Hepatocyte (in vitro differentiated cells): ENCODE measurements around the gene DPP10. TPM values are rescaled to one million over a fixed set of nuclear protein-coding genes. Genes with fewer than 3 reads are reported as not detected.

Experiments used
- DNase-seq: peaks from one replicate; pipeline ENCODE4 v3.0.0-alpha.2; 2016; ENCODE audit warnings: low spot score
- H2AFZ ChIP-seq: fragments of 200-600 bp; sonication (generic); 2 replicates; pipeline ENCODE4 v1.6.0; 2016; ENCODE audit warnings: antibody characterized with exemption, mild to moderate bottlenecking
- H3K27ac ChIP-seq: fragments of 200-600 bp; sonication (generic); 2 replicates; pipeline ENCODE4 v1.5.1; 2016; ENCODE audit warnings: mild to moderate bottlenecking
- H3K27me3 ChIP-seq: fragments of 200-600 bp; sonication (generic); 2 replicates; pipeline ENCODE4 v1.6.1; 2016
- H3K36me3 ChIP-seq: fragments of 200-600 bp; sonication (generic); replicated peaks from 2 replicates; pipeline ENCODE4 v1.5.1; 2016; ENCODE audit warnings: low read depth; ENCODE audit not compliant: insufficient read depth
- H3K4me1 ChIP-seq: fragments of 200-600 bp; sonication (generic); 2 replicates; pipeline ENCODE4 v1.5.1; 2016; ENCODE audit warnings: mild to moderate bottlenecking, moderate library complexity; ENCODE audit not compliant: insufficient read depth
- H3K4me2 ChIP-seq: fragments of 200-600 bp; sonication (generic); 2 replicates; pipeline ENCODE4 v1.6.0; 2016
- H3K4me3 ChIP-seq: fragments of 200-600 bp; sonication (generic); 2 replicates; pipeline ENCODE4 v1.5.1; 2016; ENCODE audit warnings: mild to moderate bottlenecking
- H3K79me2 ChIP-seq: fragments of 200-600 bp; sonication (generic); 2 replicates; pipeline ENCODE4 v1.6.0; 2017; ENCODE audit warnings: mild to moderate bottlenecking
- H3K9me2 ChIP-seq: fragments of 200-600 bp; sonication (generic); replicated peaks from 2 replicates; pipeline ENCODE4 v1.6.0; 2017; ENCODE audit warnings: mild to moderate bottlenecking; ENCODE audit not compliant: insufficient read depth
- H3K9me3 ChIP-seq: fragments of 200-600 bp; sonication (generic); 2 replicates; pipeline ENCODE4 v1.5.1; 2016; ENCODE audit warnings: low read depth, mild to moderate bottlenecking
- H4K20me1 ChIP-seq: fragments of 200-600 bp; sonication (generic); 2 replicates; pipeline ENCODE4 v1.6.0; 2016; ENCODE audit warnings: mild to moderate bottlenecking; ENCODE audit not compliant: insufficient read depth, poor library complexity, severe bottlenecking
- CTCF ChIP-seq: fragments of 200-600 bp; sonication (generic); IDR thresholded peaks from 2 replicates; pipeline ENCODE4 v1.5.1; 2016; ENCODE audit warnings: antibody characterized with exemption, mild to moderate bottlenecking; ENCODE audit not compliant: poor library complexity
- EZH2 ChIP-seq: fragments of 200-600 bp; sonication (generic); IDR thresholded peaks from 2 replicates; pipeline ENCODE4 v1.6.1; 2016; ENCODE audit warnings: antibody characterized with exemption, mild to moderate bottlenecking, borderline replicate concordance
- EZH2phosphoT487 ChIP-seq: fragments of 200-600 bp; sonication (generic); IDR thresholded peaks from one replicate; pipeline ENCODE4 v1.6.1; 2018; ENCODE audit warnings: antibody characterized with exemption, mild to moderate bottlenecking, low read depth, moderate library complexity; ENCODE audit not compliant: unreplicated experiment, severe bottlenecking
- WGBS: methylation state at CpG from one replicate; pipeline ENCODE4 v1.1.6; 2016; ENCODE audit warnings: low lambda C conversion rate; ENCODE audit errors: missing lambda C conversion rate; 5-methylcytosine and 5-hydroxymethylcytosine counted together
- polyA plus RNA-seq: library from polyadenylated mRNA; unstranded; fragments of >200 nt; fragmentation: Nextera tagmentation; extraction: Ambion mirVana; gene quantifications from 2 replicates; pipeline ENCODE4 v1.2.1, GENCODE V29; 2016
- total RNA-seq: library from RNA; depleted of rRNA; stranded (reverse); fragments of >200 nt; gene quantifications from 2 replicates; pipeline ENCODE4 v1.2.3, GENCODE V29; 2014

Gene DPP10
- total and polyA plus RNA-seq, 2 experiments from 2014 or later, result 5.0 to 15.7 TPM

- no peak overlapping the region for H3K27ac ChIP-seq
- H3K4me1 ChIP-seq, result no peaks in the 10 kb centered on the region
- H3K4me2 ChIP-seq, result no peak overlapping the region
- no peaks in the 10 kb centered on the region for H3K79me2 ChIP-seq
- DNase-seq, result no peak
- TF ChIP-seq EZH2 (no peak), EZH2phosphoT487 (no peak), CTCF (no peak)
- no peak overlapping the region for H2AFZ ChIP-seq
- H3K27me3 ChIP-seq, result no peaks in the 10 kb centered on the region
- H3K4me3 ChIP-seq, result no peak overlapping the region
- H3K9me2 ChIP-seq, result no peaks in the 10 kb centered on the region
- H3K36me3 ChIP-seq, result no peaks in the 10 kb centered on the region
- H3K9me3 ChIP-seq, result no peaks in the 10 kb centered on the region
- no peaks in the 10 kb centered on the region for H4K20me1 ChIP-seq
- 88% methylated on average over 3 of the region's 3 CpGs for WGBS
These were observed 1353.6 kb downstream of the DPP10 start for GRCh38 chr2:115796078-115796477.

- Histone ChIP-seq H3K79me2 (no peaks in the 10 kb centered on the region), H3K4me2 (no peak overlapping the region), H3K27me3 (no peaks in the 10 kb centered on the region), H2AFZ (no peak overlapping the region), H4K20me1 (no peaks in the 10 kb centered on the region), H3K4me3 (no peak overlapping the region), H3K9me2 (no peaks in the 10 kb centered on the region), H3K27ac (no peak overlapping the region), H3K36me3 (no peaks in the 10 kb centered on the region), H3K4me1 (no peaks in the 10 kb centered on the region), H3K9me3 (no peaks in the 10 kb centered on the region)
- no peak for TF ChIP-seq EZH2phosphoT487
- no peak for TF ChIP-seq EZH2
- no peak for TF ChIP-seq CTCF
- WGBS, result 90% methylated on average over 3 of the region's 3 CpGs
- DNase-seq, result no peak
These were observed 1364.8 kb downstream of the DPP10 start for GRCh38 chr2:115807276-115807675.

- Histone ChIP-seq H3K79me2 (no peaks in the 10 kb centered on the region), H3K4me3 (no peak overlapping the region), H3K27ac (no peak overlapping the region), H2AFZ (no peak overlapping the region), H3K4me2 (no peak overlapping the region), H3K4me1 (no peaks in the 10 kb centered on the region), H3K9me2 (no peaks in the 10 kb centered on the region), H4K20me1 (no peaks in the 10 kb centered on the region), H3K27me3 (no peaks in the 10 kb centered on the region), H3K36me3 (no peaks in the 10 kb centered on the region), H3K9me3 (no peaks in the 10 kb centered on the region)
- WGBS, result 80% methylated on average over 1 of the region's 1 CpG
- DNase-seq, result no peak
- no peak for TF ChIP-seq CTCF
- no peak for TF ChIP-seq EZH2phosphoT487
- TF ChIP-seq EZH2, result no peak
These were observed 1383.5 kb downstream of the DPP10 start for GRCh38 chr2:115825912-115826311.

- no peak overlapping the region for H2AFZ ChIP-seq
- H3K27ac ChIP-seq, result no peak overlapping the region
- H3K27me3 ChIP-seq, result no peaks in the 10 kb centered on the region
- H3K4me2 ChIP-seq, result no peak overlapping the region
- no peak for TF ChIP-seq CTCF
- no peak for TF ChIP-seq EZH2phosphoT487
- TF ChIP-seq EZH2, result no peak
- no peaks in the 10 kb centered on the region for H3K79me2 ChIP-seq
- DNase-seq, result no peak
- H3K9me3 ChIP-seq, result no peaks in the 10 kb centered on the region
- no peaks in the 10 kb centered on the region for H3K4me1 ChIP-seq
- 81% methylated on average over 5 of the region's 5 CpGs for WGBS
- no peaks in the 10 kb centered on the region for H3K9me2 ChIP-seq
- H3K36me3 ChIP-seq, result no peaks in the 10 kb centered on the region
- H4K20me1 ChIP-seq, result no peaks in the 10 kb centered on the region
- H3K4me3 ChIP-seq, result no peak overlapping the region
These were observed 1390.8 kb downstream of the DPP10 start for GRCh38 chr2:115833196-115833595.
